B cell (primary cell): ENCODE data around the gene QSOX1.

Source experiments
- CTCF ChIP-seq: fragments of 200-600 bp; IDR thresholded peaks from one replicate; pipeline ENCODE4 v1.8.0; 2022; ENCODE audit warnings: antibody characterized with exemption, mild to moderate bottlenecking
- EZH2 ChIP-seq: IDR thresholded peaks from 2 replicates; pipeline ENCODE4 v1.6.1; 2012; ENCODE audit warnings: borderline replicate concordance, low read depth, mild to moderate bottlenecking, moderate library complexity, low read length; ENCODE audit not compliant: insufficient read depth, poor library complexity, severe bottlenecking

- TF ChIP-seq CTCF (no peak), EZH2 (no peak)
Measured at GRCh38 chr1:180213401-180214170, 58.9 kb downstream of the QSOX1 start.
